H9 (cell line): ENCODE measurements around the gene FAM98C. TPM values are rescaled to one million over a fixed set of nuclear protein-coding genes. Genes with fewer than 3 reads are reported as not detected.

ENCODE experiments used
- DNase-seq: peaks from one replicate; pipeline ENCODE4 v3.0.0-alpha.2; 2017
- H2AFZ ChIP-seq: one replicate; pipeline ENCODE4 v1.6.1; 2013; ENCODE audit warnings: mild to moderate bottlenecking, low read length, control low read depth, moderate library complexity
- H2AK5ac ChIP-seq: 2 replicates; pipeline ENCODE4 v1.6.1; 2013; ENCODE audit warnings: low read length, control low read depth, mixed read lengths; ENCODE audit not compliant: insufficient read length
- H2BK120ac ChIP-seq: one replicate; pipeline ENCODE4 v1.6.1; 2013; ENCODE audit warnings: low read depth, mild to moderate bottlenecking, low read length, control low read depth, inconsistent platforms; ENCODE audit not compliant: poor library complexity, severe bottlenecking
- H2BK12ac ChIP-seq: 2 replicates; pipeline ENCODE4 v1.6.1; 2013; ENCODE audit warnings: low read length, control low read depth, mixed read lengths, low read depth; ENCODE audit not compliant: insufficient read length
- H2BK15ac ChIP-seq: 2 replicates; pipeline ENCODE4 v1.6.1; 2013; ENCODE audit warnings: low read depth, low read length, control low read depth
- H2BK20ac ChIP-seq: one replicate; pipeline ENCODE4 v1.6.1; 2013; ENCODE audit warnings: low read depth, mild to moderate bottlenecking, low read length, control low read depth, inconsistent platforms; ENCODE audit not compliant: poor library complexity, severe bottlenecking
- H2BK5ac ChIP-seq: 2 replicates; pipeline ENCODE4 v1.6.1; 2013; ENCODE audit warnings: low read length, control low read depth, mixed read lengths; ENCODE audit not compliant: insufficient read length
- H3K14ac ChIP-seq: 2 replicates; pipeline ENCODE4 v1.6.1; 2013; ENCODE audit warnings: low read length, control low read depth; ENCODE audit not compliant: insufficient read depth
- H3K18ac ChIP-seq: 2 replicates; pipeline ENCODE4 v1.6.1; 2013; ENCODE audit warnings: low read depth, mild to moderate bottlenecking, mixed read lengths, low read length, control low read depth; ENCODE audit not compliant: insufficient read length
- H3K23ac ChIP-seq: 2 replicates; pipeline ENCODE4 v1.6.1; 2013; ENCODE audit warnings: low read length, control low read depth, mixed read lengths, low read depth; ENCODE audit not compliant: insufficient read length
- H3K23me2 ChIP-seq: 2 replicates; pipeline ENCODE4 v1.6.1; 2013; ENCODE audit warnings: low read depth, mild to moderate bottlenecking, mixed read lengths, low read length, control low read depth; ENCODE audit not compliant: insufficient read length, poor library complexity, severe bottlenecking
- H3K27ac ChIP-seq: 2 replicates; pipeline ENCODE4 v1.5.1; 2013; ENCODE audit warnings: low read length, control low read depth, mixed read lengths, low read depth; ENCODE audit not compliant: insufficient read length
- H3K27me3 ChIP-seq: 2 replicates; pipeline ENCODE4 v1.6.1; 2013; ENCODE audit warnings: low read length, control low read depth, inconsistent platforms; ENCODE audit not compliant: insufficient read depth
- H3K4ac ChIP-seq: 2 replicates; pipeline ENCODE4 v1.6.1; 2013; ENCODE audit warnings: low read depth, mild to moderate bottlenecking, control low read depth, inconsistent platforms, low read length, moderate library complexity
- H3K4me1 ChIP-seq: 2 replicates; pipeline ENCODE4 v1.6.1; 2013; ENCODE audit warnings: low read length, control low read depth, inconsistent platforms; ENCODE audit not compliant: insufficient read depth
- H3K4me2 ChIP-seq: 2 replicates; pipeline ENCODE4 v1.6.1; 2013; ENCODE audit warnings: low read length, control low read depth, mixed read lengths; ENCODE audit not compliant: insufficient read length, insufficient read depth
- H3K56ac ChIP-seq: 2 replicates; pipeline ENCODE4 v1.6.1; 2013; ENCODE audit warnings: low read depth, mild to moderate bottlenecking, mixed read lengths, low read length, control low read depth; ENCODE audit not compliant: insufficient read length
- H3K79me1 ChIP-seq: 2 replicates; pipeline ENCODE4 v1.6.1; 2013; ENCODE audit warnings: low read depth, mild to moderate bottlenecking, moderate library complexity, low read length, control low read depth, inconsistent platforms; ENCODE audit not compliant: insufficient read depth, poor library complexity, severe bottlenecking
- H3K79me2 ChIP-seq: 2 replicates; pipeline ENCODE4 v1.6.1; 2013; ENCODE audit warnings: low read length, control low read depth, inconsistent platforms; ENCODE audit not compliant: insufficient read depth
- H3K9ac ChIP-seq: 2 replicates; pipeline ENCODE4 v1.6.1; 2013; ENCODE audit warnings: low read length, control low read depth, mixed read lengths; ENCODE audit not compliant: insufficient read length; ENCODE audit errors: extremely low read depth
- H3K9me3 ChIP-seq: one replicate; pipeline ENCODE4 v1.6.1; 2013; ENCODE audit warnings: low read depth, low read length, inconsistent platforms; ENCODE audit not compliant: control insufficient read depth
- H3T11ph ChIP-seq: one replicate; pipeline ENCODE4 v1.6.1; 2013; ENCODE audit warnings: mild to moderate bottlenecking, low read length, control low read depth, inconsistent platforms
- H4K20me1 ChIP-seq: one replicate; pipeline ENCODE4 v1.6.1; 2013; ENCODE audit not compliant: control insufficient read depth, insufficient read length, insufficient read depth
- H4K5ac ChIP-seq: 2 replicates; pipeline ENCODE4 v1.6.1; 2013; ENCODE audit warnings: low read depth, mild to moderate bottlenecking, mixed read lengths, low read length, control low read depth; ENCODE audit not compliant: insufficient read length
- H4K8ac ChIP-seq: replicated peaks from 2 replicates; pipeline ENCODE4 v1.6.1; 2013; ENCODE audit warnings: low read length, control low read depth, mixed read lengths, low read depth; ENCODE audit not compliant: insufficient read length
- H4K91ac ChIP-seq: 2 replicates; pipeline ENCODE4 v1.6.1; 2013; ENCODE audit warnings: low read depth, mild to moderate bottlenecking, moderate library complexity, mixed read lengths, low read length, control low read depth; ENCODE audit not compliant: insufficient read length
- H3K27ac Mint-ChIP-seq, 3 experiments: 2 replicates in 2 of 3; 3 replicates in 1 of 3; pipeline ENCODE4 v1.8.0; 2020 to 2021; ENCODE audit warnings: mixed read lengths in 3 of 3, mild to moderate bottlenecking in 1 of 3, moderate library complexity in 1 of 3
- H3K27me3 Mint-ChIP-seq: 2 replicates; pipeline ENCODE4 v1.8.0; 2021; ENCODE audit warnings: low read depth, mild to moderate bottlenecking, moderate library complexity, mixed read lengths
- H3K36me3 Mint-ChIP-seq, 3 experiments: 2 replicates in 2 of 3; 3 replicates in 1 of 3; pipeline ENCODE4 v1.8.0; 2020 to 2021; ENCODE audit warnings: low read depth in 3 of 3, mixed read lengths in 3 of 3; ENCODE audit not compliant: insufficient read depth in 1 of 3
- H3K4me1 Mint-ChIP-seq, 2 experiments: 2 replicates each; pipeline ENCODE4 v1.8.0; 2020; ENCODE audit warnings: mixed read lengths in 2 of 2
- H3K4me3 Mint-ChIP-seq, 2 experiments: 2 replicates in 1 of 2; 3 replicates in 1 of 2; pipeline ENCODE4 v1.8.0; 2020 to 2021; ENCODE audit warnings: mild to moderate bottlenecking in 2 of 2, mixed read lengths in 2 of 2, moderate library complexity in 1 of 2
- H3K9me3 Mint-ChIP-seq, 2 experiments: 2 replicates in 1 of 2; 3 replicates in 1 of 2; pipeline ENCODE4 v1.8.0; 2020; ENCODE audit warnings: mild to moderate bottlenecking in 2 of 2, mixed read lengths in 2 of 2, moderate library complexity in 1 of 2
- CTCF ChIP-seq: fragments of 200-600 bp; sonication (generic); conservative IDR thresholded peaks from 3 replicates; pipeline ENCODE4 v1.8.0; 2021; ENCODE audit warnings: antibody characterized with exemption, mild to moderate bottlenecking
- WGBS: extraction: QIAGEN DNeasy Blood & Tissue Kit; methylation state at CpG from one replicate; pipeline ENCODE4 v1.1.7; 2013; ENCODE audit warnings: missing lambda C conversion rate, low lambda C conversion rate, mixed read lengths; ENCODE audit not compliant: insufficient read length; ENCODE audit errors: extremely low coverage; 5-methylcytosine and 5-hydroxymethylcytosine counted together
- total RNA-seq: library from RNA; stranded (reverse); gene quantifications from 2 replicates; pipeline ENCODE4 v1.2.1, GENCODE V29; 2021

FAM98C gene
- total RNA-seq, 1 experiment from 2014 or later: 16.4 TPM

GRCh38 chr19:38412961-38413360 lies 10.1 kb downstream of the FAM98C start:
- Histone ChIP-seq H3K23ac (no peak overlapping the region), H3K9ac (no peak overlapping the region), H4K20me1 (no peaks in the 10 kb centered on the region), H2BK20ac (no peak overlapping the region), H4K8ac (no peak overlapping the region), H3K14ac (no peak overlapping the region), H3K4ac (no peak overlapping the region), H2AK5ac (no peak overlapping the region), H3T11ph (no peak overlapping the region), H3K4me1 (no peaks in the 10 kb centered on the region), H3K56ac (no peak overlapping the region), H4K5ac (no peak overlapping the region), H3K79me2 (no peaks in the 10 kb centered on the region), H2AFZ (no peak overlapping the region), H3K18ac (no peak overlapping the region), H2BK120ac (no peak overlapping the region), H2BK5ac (no peak overlapping the region), H2BK15ac (no peak overlapping the region), H3K23me2 (peaks cover 8% of the 10 kb centered on the region), H4K91ac (no peak overlapping the region), H3K4me2 (no peak overlapping the region), H3K27me3 (no peaks in the 10 kb centered on the region), H3K79me1 (no peaks in the 10 kb centered on the region), H3K9me3 (no peaks in the 10 kb centered on the region), H2BK12ac (no peak overlapping the region), H3K27ac (no peak overlapping the region)
- Mint-ChIP-seq H3K4me1 (peaks cover 8 to 11% of the 10 kb centered on the region in 2 experiments), H3K4me3 (no peak overlapping the region), H3K36me3 (peaks cover 2 to 5% (median 3%) of the 10 kb centered on the region in 3 experiments; a peak in 4 of 7 replicates), H3K9me3 (no peaks in the 10 kb centered on the region), H3K27ac (no peak overlapping the region; a peak in 1 of 7 replicates), H3K27me3 (peaks cover 5% of the 10 kb centered on the region)
- no CpG with 5 or more reads among the region's 11 CpGs for WGBS
- TF ChIP-seq CTCF: no peak
- no peak for DNase-seq
